Raji (cell line): ENCODE data around the gene ACADL.

Experiments
- POLR2A ChIP-seq: IDR thresholded peaks from 2 replicates; pipeline ENCODE4 v1.6.1; 2011; ENCODE audit warnings: low read depth, low read length, control low read depth; ENCODE audit not compliant: insufficient read depth

ACADL gene

GRCh38 chr2:210188190-210188589, 37.1 kb downstream of the ACADL start:
- TF ChIP-seq POLR2A: no peak

GRCh38 chr2:210180477-210180876, 44.8 kb downstream of the ACADL start:
- no peak for TF ChIP-seq POLR2A

GRCh38 chr2:210179351-210179990, 45.8 kb downstream of the ACADL start:
- no peak for TF ChIP-seq POLR2A

- no peak for TF ChIP-seq POLR2A
Observed at GRCh38 chr2:210177769-210178168, 47.5 kb downstream of the ACADL start.

GRCh38 chr2:210174086-210174485, 51.2 kb downstream of the ACADL start:
- no peak for TF ChIP-seq POLR2A

GRCh38 chr2:210172219-210172575, 53.0 kb downstream of the ACADL start:
- TF ChIP-seq POLR2A: no peak

- TF ChIP-seq POLR2A: peak; percentile 69
Observed at GRCh38 chr2:210171309-210172218, 53.7 kb downstream of the ACADL start, which contains the start of gene KANSL1L. Gene KANSL1L, minus strand, starts transcription at chr2:210171409. Its CDS starts 16,827 bp downstream, at chr2:210154582.

- peak; percentile 63 for TF ChIP-seq POLR2A
Observed at GRCh38 chr2:210170446-210171303, 54.6 kb downstream of the ACADL start.

- TF ChIP-seq POLR2A: no peak
Observed at GRCh38 chr2:210170196-210170445, 55.1 kb downstream of the ACADL start.

- no peak for TF ChIP-seq POLR2A
Observed at GRCh38 chr2:210169516-210170195, 55.6 kb downstream of the ACADL start.

GRCh38 chr2:210167227-210167626, 58.0 kb downstream of the ACADL start:
- no peak for TF ChIP-seq POLR2A

- TF ChIP-seq POLR2A: no peak
Observed at GRCh38 chr2:210162466-210163124, 62.7 kb downstream of the ACADL start.

GRCh38 chr2:210159059-210159458, 66.2 kb downstream of the ACADL start:
- no peak for TF ChIP-seq POLR2A

GRCh38 chr2:210158236-210158635, 67.0 kb downstream of the ACADL start:
- TF ChIP-seq POLR2A: no peak
